HG02938 (cell line): ENCODE results near the gene SOX5.
"Not testable (repeated sequence)": the region's sequence is repeated elsewhere in the genome, so short reads cannot be mapped to it uniquely, and the experiment has no call there.

Experiments
- ATAC-seq: cut with Tn5 transposase; IDR thresholded peaks from one replicate; pipeline ENCODE4 v1.9.1; 2021; ENCODE audit warnings: mild to moderate bottlenecking, moderate library complexity; ENCODE audit not compliant: unreplicated experiment

Gene SOX5

GRCh38 chr12:23507785-23508184 is 441.7 kb downstream of the SOX5 start:
- not testable (repeated sequence) for ATAC-seq

- not testable (repeated sequence) for ATAC-seq
Measured at GRCh38 chr12:23505736-23506135, 443.7 kb downstream of the SOX5 start.

- no peak for ATAC-seq
Measured at GRCh38 chr12:23504641-23505399, 444.6 kb downstream of the SOX5 start.

GRCh38 chr12:23504043-23504442 is 445.4 kb downstream of the SOX5 start:
- no peak for ATAC-seq

- ATAC-seq: no peak
Measured at GRCh38 chr12:23503544-23503943, 445.9 kb downstream of the SOX5 start.

- no peak for ATAC-seq
Measured at GRCh38 chr12:23502259-23502658, 447.2 kb downstream of the SOX5 start.

- no peak for ATAC-seq
Measured at GRCh38 chr12:23495472-23495871, 454.0 kb downstream of the SOX5 start.

- no peak for ATAC-seq
Measured at GRCh38 chr12:23493672-23494071, 455.8 kb downstream of the SOX5 start.

GRCh38 chr12:23491029-23491428 is 458.4 kb downstream of the SOX5 start:
- not testable (repeated sequence) for ATAC-seq

GRCh38 chr12:23488130-23488529 is 461.3 kb downstream of the SOX5 start:
- ATAC-seq: no peak

GRCh38 chr12:23484238-23484637 is 465.2 kb downstream of the SOX5 start:
- ATAC-seq: no peak

GRCh38 chr12:23482571-23482970 is 466.9 kb downstream of the SOX5 start:
- ATAC-seq: no peak
